DOHH2 (cell line): Measurements from ENCODE around the gene MYOZ1.
A peak's percentile ranks its signal among the peaks of the same experiment; 100 is the strongest.

ENCODE experiments used
- H3F3A ChIP-seq: fragments of 200-600 bp; sonication (generic), shearing (Covaris generic); 2 replicates; pipeline ENCODE4 v1.6.0; 2016; ENCODE audit warnings: antibody characterized with exemption, mild to moderate bottlenecking; ENCODE audit not compliant: control insufficient read depth, insufficient read depth
- H3K27ac ChIP-seq: fragments of 200-600 bp; sonication (generic); 2 replicates; pipeline ENCODE4 v1.5.1; 2014; ENCODE audit warnings: low read depth, mild to moderate bottlenecking, low read length, moderate library complexity
- H3K27me3 ChIP-seq: fragments of 200-600 bp; sonication (generic); 2 replicates; pipeline ENCODE4 v1.6.1; 2014; ENCODE audit warnings: mild to moderate bottlenecking, low read length, mixed read lengths; ENCODE audit not compliant: control insufficient read depth
- H3K36me3 ChIP-seq: fragments of 200-600 bp; sonication (generic); 2 replicates; pipeline ENCODE4 v1.6.1; 2014; ENCODE audit warnings: mild to moderate bottlenecking, low read length, moderate library complexity, mixed read lengths; ENCODE audit not compliant: control insufficient read depth
- H3K4me1 ChIP-seq: fragments of 200-600 bp; sonication (generic); 2 replicates; pipeline ENCODE4 v1.6.1; 2014; ENCODE audit warnings: mild to moderate bottlenecking, low read length, mixed read lengths; ENCODE audit not compliant: control insufficient read depth
- H3K4me2 ChIP-seq: fragments of 200-600 bp; sonication (generic); 2 replicates; pipeline ENCODE4 v1.6.0; 2014; ENCODE audit warnings: mild to moderate bottlenecking, low read length, moderate library complexity
- H3K4me3 ChIP-seq: fragments of 200-600 bp; sonication (generic); 2 replicates; pipeline ENCODE4 v1.5.1; 2014; ENCODE audit warnings: mild to moderate bottlenecking, low read length, mixed read lengths
- H3K79me2 ChIP-seq: fragments of 200-600 bp; sonication (generic); 2 replicates; pipeline ENCODE4 v1.6.1; 2014; ENCODE audit warnings: mild to moderate bottlenecking, low read length, mixed read lengths; ENCODE audit not compliant: control insufficient read depth
- H3K9me2 ChIP-seq: fragments of 200-600 bp; sonication (generic); replicated peaks from 2 replicates; pipeline ENCODE4 v1.6.1; 2014; ENCODE audit warnings: mild to moderate bottlenecking, low read length, mixed read lengths; ENCODE audit not compliant: control insufficient read depth
- H3K9me3 ChIP-seq: fragments of 200-600 bp; sonication (generic); 2 replicates; pipeline ENCODE4 v1.6.1; 2014; ENCODE audit warnings: antibody characterized with exemption, low read length, mixed read lengths; ENCODE audit not compliant: control insufficient read depth, insufficient read depth
- H4K20me1 ChIP-seq: fragments of 200-600 bp; sonication (generic); 2 replicates; pipeline ENCODE4 v1.6.0; 2014; ENCODE audit warnings: low read depth, mild to moderate bottlenecking, antibody characterized with exemption, low read length, moderate library complexity; ENCODE audit not compliant: control insufficient read depth, insufficient read depth
- EZH2phosphoT487 ChIP-seq: fragments of 200-600 bp; sonication (generic); IDR thresholded peaks from 2 replicates; pipeline ENCODE4 v1.6.1; 2017; ENCODE audit warnings: borderline replicate concordance, mild to moderate bottlenecking, antibody characterized with exemption, low read length, moderate library complexity, mixed read lengths
- TF ChIP-seq, protein P1 (sequence below): fragments of 200-600 bp; sonication (generic); IDR thresholded peaks from one replicate; pipeline ENCODE4 v1.5.1; 2014; ENCODE audit warnings: antibody characterized with exemption, mild to moderate bottlenecking, low read depth, low read length; ENCODE audit not compliant: poor library complexity, severe bottlenecking

The MYOZ1 gene

DNA sequence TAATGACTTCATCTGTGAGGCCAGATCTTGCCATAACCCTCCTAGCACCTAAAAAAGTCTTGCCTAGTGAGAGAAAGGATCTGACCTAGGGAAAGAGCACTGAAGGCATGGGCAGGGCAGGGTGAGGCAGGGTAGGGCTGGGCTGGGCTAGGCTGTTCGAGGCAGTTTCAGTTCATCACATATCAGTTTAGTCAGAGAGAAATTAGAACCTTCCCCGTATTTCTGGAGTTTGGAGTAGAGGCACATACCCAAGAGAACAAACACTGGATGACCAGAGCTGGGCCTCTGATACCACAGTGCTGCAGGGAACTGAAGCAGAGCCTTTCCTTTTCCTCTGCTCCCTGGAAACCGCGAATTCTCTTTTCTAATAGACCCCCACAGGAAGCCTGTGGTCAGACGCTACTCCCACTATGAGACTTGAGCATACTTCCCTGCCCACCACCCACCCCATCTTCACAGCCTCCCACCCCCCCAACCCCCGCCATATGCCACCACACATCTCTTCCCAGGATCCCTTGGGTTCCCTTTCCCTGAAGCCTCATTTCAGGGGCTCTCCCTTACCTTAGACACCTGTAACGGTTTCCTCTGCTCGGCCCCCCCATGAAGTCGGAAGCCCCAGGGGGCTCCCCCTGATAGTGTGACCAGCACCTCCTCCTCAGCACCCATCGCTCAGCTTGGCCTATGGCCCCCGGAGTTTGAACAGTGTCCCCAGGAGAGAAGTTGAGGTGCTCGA lies 14.1 kb upstream of the MYOZ1 start:
- Histone ChIP-seq H3F3A (no peaks in the 10 kb centered on the region), H3K79me2 (no peaks in the 10 kb centered on the region), H3K9me2 (no peaks in the 10 kb centered on the region), H4K20me1 (no peaks in the 10 kb centered on the region), H3K9me3 (no peaks in the 10 kb centered on the region), H3K36me3 (no peaks in the 10 kb centered on the region), H3K4me3 (no peak overlapping the region), H3K4me1 (peaks cover 9% of the 10 kb centered on the region), H3K4me2 (no peak overlapping the region), H3K27ac (no peak overlapping the region), H3K27me3 (no peaks in the 10 kb centered on the region)
- TF ChIP-seq EZH2phosphoT487: no peak
- TF ChIP-seq, protein P1, sequence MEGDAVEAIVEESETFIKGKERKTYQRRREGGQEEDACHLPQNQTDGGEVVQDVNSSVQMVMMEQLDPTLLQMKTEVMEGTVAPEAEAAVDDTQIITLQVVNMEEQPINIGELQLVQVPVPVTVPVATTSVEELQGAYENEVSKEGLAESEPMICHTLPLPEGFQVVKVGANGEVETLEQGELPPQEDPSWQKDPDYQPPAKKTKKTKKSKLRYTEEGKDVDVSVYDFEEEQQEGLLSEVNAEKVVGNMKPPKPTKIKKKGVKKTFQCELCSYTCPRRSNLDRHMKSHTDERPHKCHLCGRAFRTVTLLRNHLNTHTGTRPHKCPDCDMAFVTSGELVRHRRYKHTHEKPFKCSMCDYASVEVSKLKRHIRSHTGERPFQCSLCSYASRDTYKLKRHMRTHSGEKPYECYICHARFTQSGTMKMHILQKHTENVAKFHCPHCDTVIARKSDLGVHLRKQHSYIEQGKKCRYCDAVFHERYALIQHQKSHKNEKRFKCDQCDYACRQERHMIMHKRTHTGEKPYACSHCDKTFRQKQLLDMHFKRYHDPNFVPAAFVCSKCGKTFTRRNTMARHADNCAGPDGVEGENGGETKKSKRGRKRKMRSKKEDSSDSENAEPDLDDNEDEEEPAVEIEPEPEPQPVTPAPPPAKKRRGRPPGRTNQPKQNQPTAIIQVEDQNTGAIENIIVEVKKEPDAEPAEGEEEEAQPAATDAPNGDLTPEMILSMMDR: no peak

DNA sequence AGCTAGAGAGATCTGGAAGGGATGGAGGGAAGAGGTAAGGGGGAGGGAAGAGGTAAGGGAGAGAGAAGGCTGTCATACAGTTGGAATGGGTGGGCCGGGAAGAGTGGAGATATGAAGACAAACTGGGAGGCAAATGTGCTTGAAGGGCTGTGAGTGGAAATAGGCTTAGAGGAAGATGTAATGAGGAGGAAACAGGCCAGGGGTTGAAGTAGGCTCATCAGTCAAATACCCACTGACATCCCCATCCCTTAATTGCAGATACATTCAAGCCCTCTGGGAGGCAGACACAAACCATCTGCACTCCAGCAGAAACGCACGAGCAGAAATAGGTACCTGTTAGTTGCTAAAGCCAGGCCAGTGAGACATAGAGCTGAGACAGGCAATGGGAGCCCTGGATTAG lies 12.4 kb upstream of the MYOZ1 start:
- H3K9me3 ChIP-seq: no peaks in the 10 kb centered on the region
- H3K4me1 ChIP-seq: peaks cover 14% of the 10 kb centered on the region
- TF ChIP-seq EZH2phosphoT487: no peak
- TF ChIP-seq, protein P1: peak; percentile 48
- H3K9me2 ChIP-seq: no peaks in the 10 kb centered on the region
- no peaks in the 10 kb centered on the region for H3F3A ChIP-seq
- H3K4me2 ChIP-seq: no peak overlapping the region
- H3K27ac ChIP-seq: no peak overlapping the region
- H4K20me1 ChIP-seq: no peaks in the 10 kb centered on the region
- H3K36me3 ChIP-seq: no peaks in the 10 kb centered on the region
- no peak overlapping the region for H3K4me3 ChIP-seq
- H3K79me2 ChIP-seq: no peaks in the 10 kb centered on the region
- no peaks in the 10 kb centered on the region for H3K27me3 ChIP-seq

DNA sequence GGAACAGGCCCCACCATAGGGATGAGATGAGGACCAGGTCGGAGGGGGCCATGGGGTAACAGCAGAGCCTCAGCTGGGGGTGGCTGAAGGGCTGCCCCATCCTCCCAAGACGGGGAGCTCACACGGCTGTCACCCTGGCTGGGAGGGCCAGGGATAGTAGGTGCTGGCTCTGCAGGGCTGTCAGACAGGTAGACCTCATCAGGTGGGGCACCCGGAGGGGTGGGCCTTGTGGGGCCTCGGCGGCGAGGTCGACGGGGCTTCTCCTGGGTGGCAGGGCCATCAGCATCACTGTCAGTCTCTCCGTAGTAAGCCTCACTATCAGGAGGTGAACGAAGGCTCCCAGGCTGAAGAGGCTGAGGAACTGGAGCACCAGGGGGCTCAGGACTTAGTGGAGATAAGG lies 11.9 kb upstream of the MYOZ1 start:
- TF ChIP-seq, protein P1: no peak
- TF ChIP-seq EZH2phosphoT487: no peak
- Histone ChIP-seq H3F3A (no peaks in the 10 kb centered on the region), H3K9me2 (no peaks in the 10 kb centered on the region), H3K4me1 (peaks cover 14% of the 10 kb centered on the region), H3K36me3 (no peaks in the 10 kb centered on the region), H3K79me2 (no peaks in the 10 kb centered on the region), H3K9me3 (no peaks in the 10 kb centered on the region), H3K4me2 (no peak overlapping the region), H3K27ac (no peak overlapping the region), H3K27me3 (no peaks in the 10 kb centered on the region), H4K20me1 (no peaks in the 10 kb centered on the region), H3K4me3 (no peak overlapping the region)
